Measurements from ENCODE around the gene RASAL2.
"Not testable (repeated sequence)": the region's sequence is repeated elsewhere in the genome, so short reads cannot be mapped to it uniquely, and the experiment has no call there.

The RASAL2 gene

DNA sequence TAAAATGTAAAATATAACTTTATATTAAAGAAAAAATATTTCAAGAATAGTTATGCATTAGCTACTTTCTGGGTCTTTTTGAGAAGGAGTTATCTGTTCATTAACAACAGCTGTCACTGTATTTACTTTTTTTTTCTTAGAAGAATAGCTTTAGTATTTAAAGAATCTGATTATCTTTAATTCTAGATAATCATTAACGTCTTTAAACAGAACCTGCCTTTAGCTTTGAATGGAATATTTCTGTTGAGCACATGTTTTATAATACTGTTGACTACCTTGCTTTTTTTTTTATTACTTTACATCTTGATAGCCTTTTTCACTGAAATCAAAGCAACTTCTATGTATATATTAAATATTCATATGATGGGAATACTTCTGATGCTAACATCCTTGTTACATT is 270.9 kb downstream of the RASAL2 start:
- FAIRE-seq = no peak
- TF ChIP-seq POLR2A (IDR thresholded peaks at IDR 0.05; ENCODE audit: low read depth, low read length) = no peak
- no peak for DNase-seq (ENCODE audit: insufficient read length, low spot score)

DNA sequence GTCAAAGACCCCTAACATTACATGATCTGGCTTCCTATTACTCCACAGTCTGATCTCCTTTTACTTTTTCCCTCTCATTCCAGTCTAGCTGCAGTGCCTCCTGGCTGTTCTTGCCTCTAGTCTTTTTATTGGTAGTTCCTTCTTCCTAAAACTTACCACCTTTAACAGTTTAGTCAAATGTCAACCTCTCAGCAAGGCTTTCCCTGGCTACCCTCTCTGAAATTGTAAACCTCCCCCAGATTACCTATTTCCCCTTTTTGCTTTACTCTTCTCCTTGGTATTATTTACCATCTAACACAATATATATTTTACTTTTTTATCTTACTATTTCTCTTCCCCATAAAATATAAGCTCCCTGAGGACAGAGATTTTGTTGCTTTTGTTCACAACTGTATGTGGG is 273.2 kb downstream of the RASAL2 start:
- DNase-seq (ENCODE audit: insufficient read length, low spot score) (no peak), FAIRE-seq (no peak)
- TF ChIP-seq POLR2A (IDR thresholded peaks at IDR 0.05; ENCODE audit: low read depth, low read length) = no peak

DNA sequence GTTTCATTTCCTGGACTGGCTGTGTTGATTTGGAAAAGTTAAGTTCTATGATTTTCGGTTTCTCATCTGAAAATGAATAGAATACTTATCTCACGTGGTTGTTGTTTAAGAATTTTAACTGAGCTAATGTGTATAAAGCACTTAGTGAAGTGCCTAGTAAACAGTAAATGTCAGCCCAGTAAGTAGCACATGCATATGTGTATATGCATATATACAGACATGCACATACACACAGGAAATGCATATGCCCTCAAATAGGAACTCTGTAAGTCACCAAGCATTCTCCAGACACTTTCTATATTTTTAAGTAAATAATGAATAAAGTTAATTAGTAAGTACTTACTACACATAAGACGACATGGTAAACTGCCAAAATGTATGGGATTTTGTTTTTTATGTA is 274.3 kb downstream of the RASAL2 start:
- no peak for TF ChIP-seq POLR2A (IDR thresholded peaks at IDR 0.05; ENCODE audit: low read depth, low read length)
- FAIRE-seq = no peak

DNA sequence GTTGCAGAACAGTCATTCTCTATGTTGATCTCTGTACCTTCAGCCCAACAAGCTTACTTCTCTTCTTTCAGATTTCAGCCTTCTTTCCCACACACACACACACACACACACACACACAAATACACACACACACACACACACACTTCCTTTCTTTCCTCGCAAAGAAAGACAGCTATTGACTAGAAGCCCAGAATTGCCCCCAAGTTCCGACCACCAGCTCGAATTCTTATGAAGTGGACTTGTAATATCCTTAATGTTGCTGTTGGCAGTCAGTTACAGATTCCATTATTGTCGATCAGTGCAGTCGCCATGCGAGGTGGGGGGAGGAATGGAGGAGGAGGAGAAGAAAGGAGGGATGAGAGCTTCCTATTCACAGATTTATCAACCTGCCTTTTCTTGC is 277.3 kb downstream of the RASAL2 start:
- TF ChIP-seq POLR2A (IDR thresholded peaks at IDR 0.05; ENCODE audit: low read depth, low read length) = no peak
- DNase-seq (ENCODE audit: insufficient read length, low spot score) (no peak), FAIRE-seq (no peak)

More for the DNA sequence above, 274.3 kb downstream of the RASAL2 start:
- DNase-seq (ENCODE audit: insufficient read length, low spot score) = no peak

DNA sequence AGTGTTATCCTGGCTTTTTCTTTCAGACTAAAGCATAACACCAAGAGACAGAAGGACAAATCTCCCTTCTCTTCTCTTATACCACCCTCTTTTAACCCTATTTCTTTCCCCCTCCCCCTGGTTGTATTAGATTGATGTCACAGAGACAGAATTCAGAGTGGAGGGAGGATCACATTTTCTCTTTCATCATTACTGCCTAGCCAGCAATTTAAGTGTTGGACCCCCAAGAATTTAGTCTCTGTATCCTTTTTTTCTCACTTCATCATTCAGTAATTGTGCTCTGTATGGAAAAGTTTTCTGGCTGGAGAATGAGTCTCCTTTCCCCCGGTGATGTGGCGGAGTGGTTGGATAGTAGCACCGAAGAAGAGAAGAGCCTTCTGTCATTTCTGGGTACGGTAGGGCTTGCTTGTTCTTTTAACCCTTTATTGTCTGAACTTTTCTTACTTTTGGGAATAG is 278.1 kb downstream of the RASAL2 start:
- FAIRE-seq = no peak
- no peak for TF ChIP-seq POLR2A (IDR thresholded peaks at IDR 0.05; ENCODE audit: low read depth, low read length)
- DNase-seq (ENCODE audit: insufficient read length, low spot score) = no peak

DNA sequence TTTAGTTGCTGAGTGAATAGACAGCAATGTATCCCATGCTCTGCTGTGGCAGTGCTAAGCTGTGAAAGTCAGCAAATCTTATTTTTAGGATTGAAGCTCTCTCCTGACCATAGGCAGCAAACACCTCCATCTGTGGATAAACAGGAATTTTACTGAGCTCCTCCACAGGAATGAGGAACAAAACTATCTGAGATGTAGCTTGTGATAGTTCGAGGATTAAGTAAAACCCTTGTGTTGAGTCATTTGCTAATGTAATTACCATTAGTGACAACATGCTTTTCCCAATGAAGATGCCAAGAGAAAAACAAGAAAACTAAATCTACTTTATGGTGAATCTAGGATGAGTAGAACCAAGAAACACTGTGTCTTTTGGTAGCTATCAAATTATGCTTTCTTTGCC is 280.1 kb downstream of the RASAL2 start:
- no peak for TF ChIP-seq POLR2A (IDR thresholded peaks at IDR 0.05; ENCODE audit: low read depth, low read length)
- FAIRE-seq (peak; percentile 75), DNase-seq (ENCODE audit: insufficient read length, low spot score) (no peak)

DNA sequence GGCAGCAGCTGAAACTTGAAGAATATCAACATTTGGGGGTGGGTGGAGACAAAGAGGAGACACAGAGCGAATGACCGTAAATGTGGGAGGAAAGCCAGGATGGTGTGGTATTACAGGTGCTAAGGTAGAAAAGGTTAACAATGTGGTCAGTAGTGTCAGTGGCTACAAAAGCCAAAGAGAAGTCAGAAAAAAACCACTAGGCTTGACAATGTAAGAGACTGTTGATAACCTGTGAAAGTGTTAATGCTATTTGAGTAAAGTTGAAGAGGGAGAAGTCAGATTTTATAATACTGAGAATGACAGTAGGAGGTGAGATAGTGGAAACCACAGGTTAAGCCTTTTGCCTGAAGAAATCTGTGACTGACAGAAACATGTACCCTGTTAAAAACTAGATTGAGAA is 282.1 kb downstream of the RASAL2 start:
- FAIRE-seq = peak; percentile 38
- no peak for DNase-seq (ENCODE audit: insufficient read length, low spot score)
- TF ChIP-seq POLR2A (IDR thresholded peaks at IDR 0.05; ENCODE audit: low read depth, low read length) = no peak

DNA sequence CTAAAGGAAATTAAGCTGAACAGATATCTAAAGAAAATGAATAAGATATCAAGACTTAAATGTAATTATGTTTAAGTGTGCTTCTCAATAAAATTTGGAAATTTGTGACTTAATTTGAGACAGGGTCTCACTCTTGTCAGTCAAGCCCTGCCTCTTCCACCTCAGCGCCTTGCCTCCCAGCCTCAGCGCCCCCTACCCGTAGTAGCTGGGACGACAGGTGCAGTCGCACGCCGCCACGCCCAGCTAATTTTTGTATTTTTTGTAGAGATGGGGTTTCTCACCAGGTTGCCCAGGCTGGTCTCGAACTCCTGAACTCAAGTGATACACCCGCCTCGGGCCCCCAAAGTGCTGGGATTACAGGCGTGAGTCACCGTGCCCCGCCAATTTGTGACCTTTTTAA is 285.9 kb downstream of the RASAL2 start:
- no peak for FAIRE-seq
- DNase-seq (ENCODE audit: insufficient read length, low spot score) = no peak
- no peak for TF ChIP-seq POLR2A (IDR thresholded peaks at IDR 0.05; ENCODE audit: low read depth, low read length)

DNA sequence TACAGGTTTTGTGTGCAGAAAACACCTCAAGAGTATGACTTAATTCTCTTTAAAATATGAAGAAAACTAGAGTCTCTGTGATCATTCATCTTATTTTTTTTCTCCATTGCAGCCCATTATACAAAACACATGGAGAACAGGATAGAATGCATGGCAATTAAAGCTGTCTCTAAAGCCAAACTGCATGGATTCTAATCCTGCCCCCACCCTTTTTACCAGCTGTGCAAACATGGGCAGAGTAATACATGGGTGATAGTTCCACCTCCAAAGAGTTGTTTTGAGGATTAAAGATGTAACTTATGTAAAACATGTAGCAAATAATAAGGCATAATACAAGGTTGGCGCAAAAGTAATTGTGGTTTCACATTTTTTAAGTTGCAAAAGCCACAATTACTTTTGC is 288.5 kb downstream of the RASAL2 start:
- DNase-seq (ENCODE audit: insufficient read length, low spot score) (no peak), FAIRE-seq (no peak)
- TF ChIP-seq POLR2A (IDR thresholded peaks at IDR 0.05; ENCODE audit: low read depth, low read length) = no peak

DNA sequence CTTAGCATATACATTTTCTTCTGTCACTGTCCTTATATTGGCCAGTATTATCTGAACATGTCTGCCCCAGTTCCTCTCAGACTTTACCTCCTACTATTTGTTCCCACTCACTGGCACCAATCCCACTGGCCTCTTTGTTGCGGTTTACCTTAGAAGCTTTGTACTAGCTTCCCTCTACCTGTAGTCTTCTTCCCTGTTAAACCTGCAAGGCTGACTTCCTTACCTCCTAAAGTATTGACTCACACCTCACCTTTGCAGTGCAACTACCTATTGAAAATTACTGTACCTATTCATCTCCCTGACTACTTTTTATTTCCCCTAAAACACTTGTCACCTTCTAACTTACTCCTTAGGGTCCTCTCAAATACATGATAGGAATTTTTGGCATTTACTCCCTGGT is 291.8 kb downstream of the RASAL2 start:
- no peak for TF ChIP-seq POLR2A (IDR thresholded peaks at IDR 0.05; ENCODE audit: low read depth, low read length)
- DNase-seq (ENCODE audit: insufficient read length, low spot score) = no peak
- no peak for FAIRE-seq

DNA sequence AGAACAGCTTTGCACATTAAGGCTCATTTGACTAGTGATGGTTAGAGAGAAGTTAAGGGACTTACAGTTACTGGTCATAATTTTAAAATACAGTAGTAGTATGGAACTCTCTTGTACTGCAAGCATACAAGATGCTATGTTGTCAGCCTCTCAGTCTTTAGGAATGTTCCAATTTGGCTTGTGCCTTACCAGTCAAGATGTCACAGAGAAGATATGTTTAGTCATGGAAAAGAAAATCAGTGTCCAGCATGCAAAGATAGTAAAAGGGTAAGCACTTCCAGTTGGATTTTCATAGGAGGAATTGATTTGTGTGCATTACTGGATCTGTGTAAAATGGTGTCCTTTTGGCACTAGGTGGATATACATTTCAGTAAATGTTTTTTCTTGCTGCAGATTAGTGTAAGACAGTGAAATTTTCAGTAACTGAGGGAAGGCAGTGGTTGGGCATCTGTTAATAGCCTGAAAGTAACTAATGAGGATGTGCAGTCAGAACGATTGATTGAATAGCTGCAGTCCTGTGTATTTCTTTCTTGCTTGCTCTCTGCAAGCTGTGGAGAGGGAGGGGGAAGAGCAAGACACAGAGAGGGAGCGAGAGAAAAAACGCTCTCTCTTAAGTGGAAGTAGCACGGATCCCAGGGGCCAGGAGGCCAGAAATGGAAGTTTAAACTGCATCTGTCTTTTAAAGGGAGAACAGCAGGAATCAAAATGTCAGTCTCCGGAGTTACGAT is 294.7 kb downstream of the RASAL2 start:
- FAIRE-seq (peak; percentile 36), DNase-seq (ENCODE audit: insufficient read length, low spot score) (no peak)
- TF ChIP-seq POLR2A (IDR thresholded peaks at IDR 0.05; ENCODE audit: low read depth, low read length) = no peak

DNA sequence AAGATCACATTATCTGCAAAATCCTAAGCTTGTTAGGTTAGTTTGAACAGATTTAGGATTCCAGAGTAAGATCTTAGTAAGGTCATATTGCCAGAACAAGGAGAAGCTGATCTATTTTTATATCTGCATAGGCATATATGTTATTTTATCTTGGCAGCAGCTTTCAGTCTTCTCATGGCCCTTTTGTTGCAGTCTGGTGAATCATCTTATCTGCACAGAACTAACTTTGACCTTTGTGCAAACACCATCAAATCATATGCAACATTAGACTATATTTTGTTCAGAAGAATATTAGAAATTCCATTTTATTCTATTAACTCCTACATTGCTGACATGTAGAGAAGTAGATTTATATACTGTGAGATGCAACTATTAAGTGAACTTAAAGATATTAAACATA is 295.5 kb downstream of the RASAL2 start:
- no peak for DNase-seq (ENCODE audit: insufficient read length, low spot score)
- TF ChIP-seq POLR2A (IDR thresholded peaks at IDR 0.05; ENCODE audit: low read depth, low read length) = no peak
- FAIRE-seq = no peak

DNA sequence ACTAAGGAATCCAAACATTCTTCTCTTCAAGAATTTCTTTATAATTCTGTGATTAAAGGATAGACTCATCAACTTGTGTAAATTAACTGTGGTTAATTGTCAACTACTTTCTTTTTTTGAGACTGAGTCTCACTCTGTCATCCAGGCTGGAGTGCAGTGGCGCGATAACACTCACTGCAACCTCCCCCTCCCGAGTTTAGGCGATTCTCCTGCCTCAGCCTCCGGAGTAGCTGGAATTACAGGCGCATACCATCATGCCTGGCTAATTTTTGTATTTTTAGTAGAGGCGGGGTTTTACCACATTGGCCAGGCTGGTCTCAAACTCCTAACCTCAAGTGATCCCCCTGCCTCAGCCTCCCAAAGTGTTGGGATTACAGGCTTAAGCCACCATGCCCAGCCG is 296.4 kb downstream of the RASAL2 start:
- DNase-seq (ENCODE audit: insufficient read length, low spot score); FAIRE-seq: not testable (repeated sequence)

DNA sequence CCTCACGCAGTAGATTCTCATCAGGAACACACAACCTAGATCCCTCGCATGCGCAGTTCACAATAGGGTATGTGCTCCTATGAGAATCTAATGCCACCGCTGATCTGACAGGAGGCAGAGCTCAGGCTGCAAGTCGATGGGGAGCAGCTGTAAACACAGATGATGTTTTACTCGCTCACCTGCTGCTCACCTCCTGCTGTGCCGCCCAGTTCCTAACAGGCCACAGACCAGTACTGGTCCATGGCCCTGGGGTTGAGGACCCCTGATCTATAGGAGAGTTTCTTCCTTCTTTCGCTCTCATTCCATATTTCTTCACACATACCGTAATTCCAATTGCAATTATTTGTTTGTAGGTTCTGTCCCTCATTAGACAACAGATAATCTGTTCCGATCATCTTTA is 299.5 kb downstream of the RASAL2 start:
- DNase-seq (ENCODE audit: insufficient read length, low spot score) = no peak
- TF ChIP-seq POLR2A (IDR thresholded peaks at IDR 0.05; ENCODE audit: low read depth, low read length) = no peak
- no peak for FAIRE-seq

DNA sequence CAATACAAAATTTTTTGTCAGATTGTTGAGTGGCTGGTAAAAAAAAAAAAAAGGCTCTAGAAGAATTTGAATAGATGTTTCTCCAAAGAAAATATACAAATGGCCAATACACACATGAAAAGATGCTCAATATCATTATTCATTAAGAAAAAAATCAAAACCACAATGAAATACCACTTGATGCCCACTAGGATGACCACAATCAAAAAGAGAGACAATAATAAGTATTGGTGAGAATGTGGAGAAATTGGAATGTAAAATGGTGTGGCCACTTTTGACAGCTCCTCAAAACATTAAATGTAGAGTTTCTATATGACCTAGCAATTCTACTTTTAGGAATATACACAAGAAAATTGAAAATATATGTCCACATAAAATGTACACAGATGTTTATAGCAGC is 302.9 kb downstream of the RASAL2 start:
- DNase-seq (ENCODE audit: insufficient read length, low spot score) (no peak), FAIRE-seq (no peak)
- no peak for TF ChIP-seq POLR2A (IDR thresholded peaks at IDR 0.05; ENCODE audit: low read depth, low read length)

DNA sequence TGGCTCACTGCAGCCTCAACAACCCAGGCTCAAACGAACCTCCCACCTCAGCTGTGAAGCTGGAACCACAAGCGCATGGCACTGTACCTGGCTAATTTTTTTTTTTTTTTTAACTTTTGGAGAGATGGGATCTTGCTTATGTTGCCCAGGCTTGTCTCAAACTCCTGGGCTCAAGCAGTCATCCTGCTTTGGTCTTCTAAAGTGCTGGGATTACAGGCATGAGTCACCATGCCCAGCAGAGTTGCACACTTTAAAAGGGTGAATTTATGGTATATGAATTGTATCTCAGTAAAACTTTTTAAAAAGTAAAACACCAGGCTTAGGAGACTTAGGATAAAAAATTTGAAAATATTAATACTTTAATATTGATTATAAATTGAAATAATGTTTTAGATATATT is 303.8 kb downstream of the RASAL2 start:
- no peak for TF ChIP-seq POLR2A (IDR thresholded peaks at IDR 0.05; ENCODE audit: low read depth, low read length)
- DNase-seq (ENCODE audit: insufficient read length, low spot score) (no peak), FAIRE-seq (peak; percentile 88)

Data from H54 (cell line).